SK-N-SH (cell line): ENCODE data around the gene TAS1R3.

Experiments used
- MEF2A ChIP-seq: IDR thresholded peaks from 2 replicates; pipeline ENCODE4 v1.4.0; 2012; ENCODE audit warnings: low read depth, borderline replicate concordance
- PBX3 ChIP-seq: IDR thresholded peaks from 2 replicates; pipeline ENCODE4; 2012
- POLR2AphosphoS5 ChIP-seq: IDR thresholded peaks from 2 replicates; pipeline ENCODE4 v1.6.1; 2012; ENCODE audit warnings: low read depth, low read length
- RCOR1 ChIP-seq: fragments of 150-350 bp; IDR thresholded peaks from 2 replicates; pipeline ENCODE4 v1.6.1; 2017; ENCODE audit warnings: antibody characterized with exemption, low read length
- TF ChIP-seq, protein P1 (sequence below): fragments of 200-600 bp; sonication (generic); IDR thresholded peaks from 2 replicates; pipeline ENCODE4 v1.6.1; 2017; ENCODE audit warnings: antibody characterized with exemption, mild to moderate bottlenecking, moderate library complexity

DNA sequence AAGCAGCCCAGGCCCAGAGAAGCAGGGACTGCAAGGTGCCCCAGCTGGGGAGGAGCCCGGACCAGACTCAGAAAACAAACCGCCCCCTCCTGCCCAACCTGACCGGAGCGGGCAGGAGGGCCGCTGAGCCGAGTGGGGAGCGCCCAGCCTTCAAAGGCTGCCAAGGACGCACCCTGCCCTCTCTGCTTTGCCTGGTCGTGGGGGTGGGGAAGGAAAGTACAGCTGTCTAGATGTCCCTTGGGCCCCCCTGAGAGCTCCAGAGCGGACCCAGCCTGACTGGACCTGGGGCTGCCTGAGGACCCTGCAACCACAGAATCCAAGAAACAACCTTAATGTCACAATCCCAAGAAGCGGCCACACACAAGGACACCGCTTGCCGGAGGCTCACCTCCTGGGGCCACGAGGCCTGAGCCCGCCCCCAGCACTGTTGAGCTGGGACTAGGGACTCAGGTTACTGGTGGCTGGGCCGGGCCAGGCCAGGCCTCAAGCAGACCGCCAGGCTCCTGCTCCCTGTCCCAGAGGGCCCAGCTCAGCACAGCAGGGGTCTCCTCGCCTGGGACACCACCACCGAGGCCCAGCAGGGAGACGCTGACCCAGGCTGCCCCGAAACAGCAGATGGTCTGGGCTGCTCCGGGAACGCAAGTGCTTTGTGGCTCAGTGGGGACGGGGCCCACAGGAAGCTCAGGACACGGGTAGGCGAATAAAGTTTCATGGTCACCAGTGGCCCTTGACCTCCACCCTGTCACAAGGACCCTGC is 16.8 kb downstream of the TAS1R3 start:
- TF ChIP-seq RCOR1 (no peak), MEF2A (no peak), POLR2AphosphoS5 (no peak), PBX3 (no peak)
- TF ChIP-seq, protein P1, sequence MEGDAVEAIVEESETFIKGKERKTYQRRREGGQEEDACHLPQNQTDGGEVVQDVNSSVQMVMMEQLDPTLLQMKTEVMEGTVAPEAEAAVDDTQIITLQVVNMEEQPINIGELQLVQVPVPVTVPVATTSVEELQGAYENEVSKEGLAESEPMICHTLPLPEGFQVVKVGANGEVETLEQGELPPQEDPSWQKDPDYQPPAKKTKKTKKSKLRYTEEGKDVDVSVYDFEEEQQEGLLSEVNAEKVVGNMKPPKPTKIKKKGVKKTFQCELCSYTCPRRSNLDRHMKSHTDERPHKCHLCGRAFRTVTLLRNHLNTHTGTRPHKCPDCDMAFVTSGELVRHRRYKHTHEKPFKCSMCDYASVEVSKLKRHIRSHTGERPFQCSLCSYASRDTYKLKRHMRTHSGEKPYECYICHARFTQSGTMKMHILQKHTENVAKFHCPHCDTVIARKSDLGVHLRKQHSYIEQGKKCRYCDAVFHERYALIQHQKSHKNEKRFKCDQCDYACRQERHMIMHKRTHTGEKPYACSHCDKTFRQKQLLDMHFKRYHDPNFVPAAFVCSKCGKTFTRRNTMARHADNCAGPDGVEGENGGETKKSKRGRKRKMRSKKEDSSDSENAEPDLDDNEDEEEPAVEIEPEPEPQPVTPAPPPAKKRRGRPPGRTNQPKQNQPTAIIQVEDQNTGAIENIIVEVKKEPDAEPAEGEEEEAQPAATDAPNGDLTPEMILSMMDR = no peak
